GM12892 (cell line): ENCODE results near the gene MPPED1.

ENCODE experiments used
- DNase-seq: peaks from one replicate; pipeline ENCODE4 v3.0.0; 2011; ENCODE audit not compliant: insufficient read length
- FAIRE-seq: peaks from 2 replicates; lab custom pipeline; 2011; peaks lifted over from hg19 to GRCh38; lab: Jason Lieb, UNC
- POLR2A ChIP-seq: IDR thresholded peaks from 2 replicates; pipeline ENCODE4 v1.6.1; 2011; ENCODE audit warnings: low read depth, low read length, control low read depth
- POLR2AphosphoS5 ChIP-seq: IDR thresholded peaks from 2 replicates; pipeline ENCODE4 v1.6.1; 2011; ENCODE audit warnings: low read depth, low read length, control low read depth
- TAF1 ChIP-seq: IDR thresholded peaks from 2 replicates; pipeline ENCODE4 v1.6.1; 2011; ENCODE audit warnings: low read depth, mild to moderate bottlenecking, control low read depth, low read length, borderline replicate concordance

Gene MPPED1

GRCh38 chr22:43533156-43533530, 121.3 kb downstream of the MPPED1 start:
- TF ChIP-seq POLR2A, result no peak
- TF ChIP-seq POLR2AphosphoS5, result no peak
- TF ChIP-seq TAF1, result no peak
- FAIRE-seq, result no peak
- DNase-seq, result no peak

GRCh38 chr22:43533656-43534428, 122.0 kb downstream of the MPPED1 start:
- no peak for DNase-seq
- no peak for FAIRE-seq
- TF ChIP-seq TAF1, result no peak
- no peak for TF ChIP-seq POLR2A
- no peak for TF ChIP-seq POLR2AphosphoS5

- no peak for DNase-seq
These were observed 123.1 kb downstream of the MPPED1 start for GRCh38 chr22:43534916-43535315.

GRCh38 chr22:43535336-43535735, 123.5 kb downstream of the MPPED1 start:
- FAIRE-seq (no peak), DNase-seq (no peak)
- TF ChIP-seq TAF1 (no peak), POLR2A (no peak), POLR2AphosphoS5 (no peak)

More at GRCh38 chr22:43534916-43535315, 123.1 kb downstream of the MPPED1 start:
- no peak for TF ChIP-seq TAF1
- TF ChIP-seq POLR2A, result no peak
- no peak for TF ChIP-seq POLR2AphosphoS5
- FAIRE-seq, result no peak

GRCh38 chr22:43535741-43536140, 123.9 kb downstream of the MPPED1 start:
- FAIRE-seq, result no peak
- DNase-seq, result no peak
- no peak for TF ChIP-seq POLR2AphosphoS5
- no peak for TF ChIP-seq TAF1
- TF ChIP-seq POLR2A, result no peak

DNA sequence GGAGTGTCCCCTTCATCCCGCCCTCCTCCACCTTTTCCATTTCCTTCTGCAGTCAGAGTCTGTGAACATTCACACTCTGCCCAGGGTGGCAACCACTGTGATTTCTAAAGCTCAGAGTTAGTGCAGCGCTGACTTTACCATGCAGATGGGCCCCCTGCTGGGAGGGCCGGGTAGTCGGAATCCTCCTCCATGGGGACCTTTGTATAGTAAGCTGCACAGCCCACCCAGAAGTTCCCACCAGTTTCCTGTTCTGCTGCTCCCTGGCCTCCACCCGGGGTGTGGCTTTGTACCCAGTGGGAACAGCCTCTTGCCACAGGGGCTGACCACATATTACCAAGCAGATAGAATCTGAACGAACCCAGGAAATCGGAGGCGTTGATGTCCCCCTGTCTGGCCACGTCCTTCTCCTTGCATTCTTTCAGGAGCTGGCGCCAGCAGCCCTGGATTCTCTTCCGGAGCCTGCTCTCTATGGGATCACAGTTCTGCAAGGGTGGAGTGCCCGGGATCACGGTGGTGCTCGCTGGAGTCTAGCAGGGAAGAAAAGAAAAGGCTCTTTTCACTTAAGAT, 125.3 kb downstream of the MPPED1 start:
- FAIRE-seq (no peak), DNase-seq (no peak)
- no peak for TF ChIP-seq POLR2A
- TF ChIP-seq TAF1, result no peak
- TF ChIP-seq POLR2AphosphoS5, result no peak

DNA sequence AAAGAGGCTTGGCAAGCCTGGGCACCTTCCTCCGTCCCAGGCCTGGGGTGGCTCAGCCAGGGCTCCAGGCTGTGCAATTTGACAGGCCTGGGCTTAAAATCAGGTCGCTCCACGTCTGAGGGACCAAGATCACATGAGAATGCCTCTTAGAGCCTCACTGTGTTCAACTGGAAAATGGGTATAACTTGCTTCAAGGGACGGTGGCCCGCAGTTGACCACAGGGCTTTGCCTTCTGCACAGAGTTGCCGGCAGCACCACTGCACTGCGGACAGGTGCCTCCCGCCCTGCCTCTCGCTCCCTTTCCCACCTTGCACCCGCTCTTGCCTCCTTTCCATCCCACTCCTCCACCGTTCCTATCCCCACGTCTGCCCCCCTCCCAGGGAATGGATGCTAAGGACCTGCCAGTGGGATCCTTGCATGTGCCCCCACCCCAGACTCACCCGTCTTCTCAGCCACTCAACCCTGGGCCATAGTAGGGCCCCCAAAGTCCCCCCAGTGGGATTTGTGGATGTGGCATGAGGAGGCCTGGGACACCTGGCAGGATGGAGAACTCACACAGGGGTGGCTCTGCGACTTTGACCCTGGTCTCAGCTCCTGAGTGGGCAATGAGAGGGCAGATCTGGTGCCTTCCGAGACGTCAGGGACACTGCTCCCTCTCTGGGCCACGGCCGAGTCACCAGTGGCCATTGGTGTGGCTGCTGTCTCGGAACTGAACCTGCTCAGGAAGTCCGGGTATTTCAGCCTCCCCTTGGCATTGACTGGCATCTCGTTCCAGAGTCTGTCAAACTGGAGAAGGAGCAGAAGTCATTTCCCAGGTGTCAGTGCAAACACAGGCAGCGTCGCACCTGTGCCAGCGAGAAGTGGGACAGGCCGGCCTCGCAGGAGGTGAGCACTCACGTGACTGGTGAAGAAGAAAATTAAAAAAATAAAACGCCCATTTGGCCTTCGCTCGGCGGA, 128.0 kb downstream of the MPPED1 start:
- FAIRE-seq (no peak), DNase-seq (no peak)
- TF ChIP-seq POLR2AphosphoS5 (no peak), POLR2A (no peak), TAF1 (no peak)

DNA sequence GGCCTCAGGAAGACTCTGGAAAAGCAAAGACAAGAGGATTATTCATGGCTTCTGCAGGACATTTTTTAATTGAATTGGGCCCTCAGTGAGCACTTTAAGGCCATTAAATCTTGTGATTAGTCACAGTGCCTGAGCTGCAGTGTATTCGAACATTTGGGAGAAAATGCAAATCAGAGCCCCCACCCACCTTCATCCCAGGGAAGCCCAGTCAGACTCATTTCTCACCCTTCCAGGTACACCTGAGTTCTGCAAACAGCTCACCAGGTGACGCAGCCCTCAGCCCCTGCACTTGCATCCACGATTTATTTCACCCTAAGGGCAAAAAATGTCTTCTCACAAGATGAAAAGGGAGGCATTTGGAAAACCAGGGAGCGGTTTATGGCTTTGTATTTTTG, 128.7 kb downstream of the MPPED1 start:
- DNase-seq (no peak), FAIRE-seq (no peak)
- TF ChIP-seq POLR2AphosphoS5 (no peak), POLR2A (no peak), TAF1 (no peak)

- no peak for FAIRE-seq
These were observed 129.2 kb downstream of the MPPED1 start for GRCh38 chr22:43541022-43541421.

GRCh38 chr22:43541462-43542407, 129.9 kb downstream of the MPPED1 start:
- TF ChIP-seq TAF1 (no peak), POLR2A (no peak), POLR2AphosphoS5 (no peak)
- FAIRE-seq, result no peak
- no peak for DNase-seq

More at GRCh38 chr22:43541022-43541421, 129.2 kb downstream of the MPPED1 start:
- DNase-seq, result no peak
- TF ChIP-seq POLR2AphosphoS5 (no peak), TAF1 (no peak), POLR2A (no peak)
